Measurements from ENCODE around the gene LMAN2. TPM values are rescaled to one million over a fixed set of nuclear protein-coding genes. Genes with fewer than 3 reads are reported as not detected.

LMAN2 gene
- total RNA-seq, 4 donors from 2014 or later = 193 to 321 (median 268) TPM

DNA sequence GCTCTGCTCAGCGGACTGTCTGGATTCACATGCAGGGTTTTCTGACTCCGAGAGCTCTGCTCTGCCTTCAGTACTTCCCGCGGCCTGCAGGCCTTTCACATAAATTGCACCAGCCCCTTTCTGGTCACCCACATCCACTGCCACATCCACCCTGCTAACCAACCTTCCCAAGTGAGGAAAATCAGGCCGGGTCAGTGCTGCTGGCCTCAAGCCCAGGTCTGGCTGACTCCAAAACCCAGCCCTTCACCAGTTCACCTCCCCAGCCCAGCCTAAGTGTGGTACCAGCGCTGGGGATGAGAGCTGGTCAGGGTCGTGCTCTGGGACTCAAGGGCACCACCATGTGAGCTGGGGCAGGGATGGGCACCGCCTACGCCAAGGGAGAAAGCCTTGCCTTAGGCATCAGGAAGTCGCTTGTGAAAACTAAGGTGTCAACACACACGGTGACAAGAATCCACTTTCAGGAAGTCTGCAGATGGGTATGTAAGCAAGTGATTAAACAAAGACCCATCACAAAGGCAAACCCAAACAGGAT is 12.3 kb downstream of the LMAN2 start:
- TF ChIP-seq, protein P1, sequence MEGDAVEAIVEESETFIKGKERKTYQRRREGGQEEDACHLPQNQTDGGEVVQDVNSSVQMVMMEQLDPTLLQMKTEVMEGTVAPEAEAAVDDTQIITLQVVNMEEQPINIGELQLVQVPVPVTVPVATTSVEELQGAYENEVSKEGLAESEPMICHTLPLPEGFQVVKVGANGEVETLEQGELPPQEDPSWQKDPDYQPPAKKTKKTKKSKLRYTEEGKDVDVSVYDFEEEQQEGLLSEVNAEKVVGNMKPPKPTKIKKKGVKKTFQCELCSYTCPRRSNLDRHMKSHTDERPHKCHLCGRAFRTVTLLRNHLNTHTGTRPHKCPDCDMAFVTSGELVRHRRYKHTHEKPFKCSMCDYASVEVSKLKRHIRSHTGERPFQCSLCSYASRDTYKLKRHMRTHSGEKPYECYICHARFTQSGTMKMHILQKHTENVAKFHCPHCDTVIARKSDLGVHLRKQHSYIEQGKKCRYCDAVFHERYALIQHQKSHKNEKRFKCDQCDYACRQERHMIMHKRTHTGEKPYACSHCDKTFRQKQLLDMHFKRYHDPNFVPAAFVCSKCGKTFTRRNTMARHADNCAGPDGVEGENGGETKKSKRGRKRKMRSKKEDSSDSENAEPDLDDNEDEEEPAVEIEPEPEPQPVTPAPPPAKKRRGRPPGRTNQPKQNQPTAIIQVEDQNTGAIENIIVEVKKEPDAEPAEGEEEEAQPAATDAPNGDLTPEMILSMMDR (IDR thresholded peaks at IDR 0.05) = no peak
- TF ChIP-seq POLR2A (IDR thresholded peaks at IDR 0.05) = no peak
- Histone ChIP-seq H3K27me3 (no peaks in the 10 kb centered on the region), H3K4me3 (no peak overlapping the region), H3K4me1 (no peaks in the 10 kb centered on the region), H3K27ac (no peak overlapping the region), H3K36me3 (peaks cover 0 to 76% (median 0%) of the 10 kb centered on the region in 3 donors), H3K9me3 (no peaks in the 10 kb centered on the region)
- peak in 1 of 3 donors; percentile 27 for DNase-seq

DNA sequence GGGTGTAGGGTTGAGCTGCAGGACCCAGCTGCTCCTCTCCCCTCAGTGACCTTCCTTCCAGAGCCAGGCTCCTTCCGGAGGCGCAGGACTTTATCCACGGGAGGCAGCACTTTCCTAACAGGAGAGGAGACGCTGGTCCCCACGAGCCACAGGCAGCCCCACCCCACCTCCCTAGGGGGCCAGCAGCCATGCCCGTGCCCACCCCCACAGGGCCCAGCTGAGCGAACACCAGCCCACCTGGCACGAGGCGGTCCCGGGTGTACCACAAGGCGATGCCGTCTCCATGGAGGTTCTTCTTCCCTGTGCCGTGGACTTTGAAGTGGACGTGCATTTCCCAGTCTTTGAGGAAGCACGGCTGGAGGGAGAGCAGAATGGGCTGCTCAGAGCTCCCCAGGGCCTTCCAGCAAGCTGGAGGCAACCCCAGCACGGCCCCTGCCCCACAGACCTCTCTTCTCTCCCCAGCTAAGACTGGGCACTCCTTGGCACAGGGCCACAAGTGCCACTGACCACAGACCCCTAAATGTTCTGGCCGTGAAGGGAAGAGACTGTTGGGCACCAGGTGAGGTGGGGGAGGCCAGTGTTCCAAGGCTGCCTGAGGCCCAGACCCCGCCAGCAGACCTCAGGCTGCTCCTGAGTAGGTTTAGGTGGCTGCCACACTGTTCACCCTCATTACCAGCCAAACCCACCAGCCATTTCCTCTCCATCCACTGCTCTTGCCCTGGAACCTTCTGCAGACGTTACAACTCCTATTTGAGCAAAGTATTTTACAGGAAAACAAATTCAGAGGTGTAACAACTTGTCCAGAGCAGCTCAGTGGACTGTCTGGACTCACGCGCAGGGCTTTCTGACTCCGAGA is 13.0 kb downstream of the LMAN2 start:
- no peaks in the 10 kb centered on the region for H3K9me3 ChIP-seq
- TF ChIP-seq, protein P1 (IDR thresholded peaks at IDR 0.05) = no peak
- no peak for TF ChIP-seq POLR2A (IDR thresholded peaks at IDR 0.05)
- no peaks in the 10 kb centered on the region for H3K27me3 ChIP-seq
- no peaks in the 10 kb centered on the region for H3K4me1 ChIP-seq
- DNase-seq = peak in 1 of 3 donors; percentile 43
- no peak overlapping the region for H3K4me3 ChIP-seq
- peaks cover 0 to 80% (median 0%) of the 10 kb centered on the region in 3 donors for H3K36me3 ChIP-seq
- H3K27ac ChIP-seq = no peak overlapping the region

DNA sequence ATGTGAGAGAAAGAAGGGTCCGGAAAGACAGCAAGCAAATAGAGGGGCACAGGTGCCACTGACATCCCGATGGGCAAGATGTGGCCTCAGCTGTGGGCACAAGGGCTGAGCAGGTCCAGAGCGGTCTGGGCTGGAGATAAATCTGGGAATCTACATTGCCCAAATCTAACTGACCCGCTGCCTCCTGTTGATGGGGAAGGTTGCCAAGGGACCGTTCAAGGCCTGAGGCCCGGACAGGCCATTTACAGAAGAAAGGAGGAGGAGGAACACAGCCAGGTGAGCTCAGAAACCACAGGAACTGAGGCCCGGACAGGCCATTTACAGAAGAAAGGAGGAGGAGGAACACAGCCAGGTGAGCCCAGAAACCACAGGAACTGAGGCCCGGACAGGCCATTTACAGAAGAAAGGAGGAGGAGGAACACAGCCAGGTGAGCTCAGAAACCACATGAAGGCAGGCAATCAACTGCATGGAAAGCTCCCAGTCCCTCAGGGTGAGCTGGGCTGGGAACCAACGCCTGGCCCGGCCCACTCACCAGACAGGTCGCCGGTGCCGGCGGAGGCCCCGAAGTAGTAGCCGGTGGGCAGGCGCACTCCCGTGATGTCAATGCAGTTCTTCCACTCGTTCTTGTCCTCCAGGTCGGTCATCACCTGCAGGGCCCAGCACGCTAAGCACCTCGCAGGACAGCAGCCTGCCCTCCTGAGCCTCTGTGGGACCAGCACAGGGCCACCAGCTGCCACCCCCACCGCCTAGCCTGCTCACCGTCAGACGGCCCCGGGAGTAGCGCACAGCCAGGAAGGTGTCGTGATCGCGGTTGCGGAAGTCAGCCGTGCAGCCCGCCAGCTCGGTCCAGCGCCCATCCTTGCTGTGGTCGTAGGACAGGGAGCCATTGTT is 14.6 kb downstream of the LMAN2 start:
- H3K36me3 ChIP-seq = peaks cover 0 to 85% (median 0%) of the 10 kb centered on the region in 3 donors
- no peaks in the 10 kb centered on the region for H3K4me1 ChIP-seq
- H3K27ac ChIP-seq = no peak overlapping the region
- DNase-seq = peak in 1 of 3 donors; percentile 33
- no peaks in the 10 kb centered on the region for H3K9me3 ChIP-seq
- H3K27me3 ChIP-seq = no peaks in the 10 kb centered on the region
- TF ChIP-seq POLR2A (IDR thresholded peaks at IDR 0.05) = no peak
- TF ChIP-seq, protein P1 (IDR thresholded peaks at IDR 0.05) = no peak
- no peak overlapping the region for H3K4me3 ChIP-seq

DNA sequence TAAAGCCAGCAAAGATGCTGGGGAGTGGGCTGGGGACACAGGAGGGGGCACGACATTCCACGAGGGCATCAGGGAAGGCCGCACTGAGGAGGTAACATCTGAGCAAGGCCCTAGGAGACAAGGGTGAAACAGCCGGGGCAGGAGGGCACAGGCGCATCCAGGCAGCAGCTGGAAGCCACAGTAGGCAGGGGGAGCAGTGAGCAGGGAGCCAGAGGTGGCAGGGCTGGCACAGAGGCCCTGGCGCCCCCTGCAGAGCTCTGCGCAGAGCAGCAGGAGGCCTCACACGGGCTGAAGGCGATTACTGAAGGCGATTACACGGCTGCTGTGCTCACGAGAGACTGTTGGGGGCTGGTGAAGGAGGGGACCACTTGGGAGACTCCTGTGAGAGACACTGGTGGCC is 15.4 kb downstream of the LMAN2 start:
- no peaks in the 10 kb centered on the region for H3K9me3 ChIP-seq
- DNase-seq = peak in 1 of 3 donors; percentile 56
- H3K4me3 ChIP-seq = no peak overlapping the region
- H3K27me3 ChIP-seq = no peaks in the 10 kb centered on the region
- no peak for TF ChIP-seq POLR2A (IDR thresholded peaks at IDR 0.05)
- TF ChIP-seq, protein P1 (IDR thresholded peaks at IDR 0.05) = peak in 4 of 6 experiments; percentile 11 to 43 (median 38)
- H3K27ac ChIP-seq = no peak overlapping the region
- H3K4me1 ChIP-seq = no peaks in the 10 kb centered on the region
- peaks cover 0 to 85% (median 0%) of the 10 kb centered on the region in 3 donors for H3K36me3 ChIP-seq

DNA sequence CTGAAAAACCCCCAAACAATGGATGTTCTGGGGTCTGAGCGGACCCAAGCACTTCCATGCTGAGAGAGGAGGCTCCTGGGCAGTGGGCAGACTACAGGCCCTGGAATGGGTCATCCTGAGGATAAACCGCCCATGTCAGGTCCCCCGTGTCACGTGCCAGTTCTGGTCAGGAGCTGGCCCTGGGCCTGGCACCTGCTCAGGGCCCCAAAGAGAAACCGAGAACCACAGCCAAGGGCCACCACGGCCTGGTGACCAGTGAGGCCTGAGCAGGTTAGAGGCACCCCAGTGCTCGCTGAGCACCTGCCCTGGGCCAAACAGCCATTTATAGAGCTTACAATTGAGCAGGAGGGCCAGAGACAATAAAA is 15.8 kb downstream of the LMAN2 start:
- no peaks in the 10 kb centered on the region for H3K4me1 ChIP-seq
- peaks cover 0 to 88% (median 0%) of the 10 kb centered on the region in 3 donors for H3K36me3 ChIP-seq
- TF ChIP-seq, protein P1 (IDR thresholded peaks at IDR 0.05) = no peak
- no peak for TF ChIP-seq POLR2A (IDR thresholded peaks at IDR 0.05)
- no peak overlapping the region for H3K4me3 ChIP-seq
- H3K27ac ChIP-seq = no peak overlapping the region
- H3K27me3 ChIP-seq = no peaks in the 10 kb centered on the region
- peak in 1 of 3 donors; percentile 1 for DNase-seq
- H3K9me3 ChIP-seq = no peaks in the 10 kb centered on the region

Data from Peyer's patch (tissue), 4 donors.